HG03060 (cell line): Measurements from ENCODE around the gene TMEM129.
A peak's percentile ranks its signal among the peaks of the same experiment; 100 is the strongest.

ENCODE experiments used
- ATAC-seq: cut with Tn5 transposase; IDR thresholded peaks from one replicate; pipeline ENCODE4 v1.9.1; 2021; ENCODE audit warnings: low read depth, moderate number of reproducible peaks; ENCODE audit not compliant: unreplicated experiment

TMEM129 gene

GRCh38 chr4:1723131-1723801 is 2.1 kb upstream of the TMEM129 start:
- ATAC-seq: no peak

DNA sequence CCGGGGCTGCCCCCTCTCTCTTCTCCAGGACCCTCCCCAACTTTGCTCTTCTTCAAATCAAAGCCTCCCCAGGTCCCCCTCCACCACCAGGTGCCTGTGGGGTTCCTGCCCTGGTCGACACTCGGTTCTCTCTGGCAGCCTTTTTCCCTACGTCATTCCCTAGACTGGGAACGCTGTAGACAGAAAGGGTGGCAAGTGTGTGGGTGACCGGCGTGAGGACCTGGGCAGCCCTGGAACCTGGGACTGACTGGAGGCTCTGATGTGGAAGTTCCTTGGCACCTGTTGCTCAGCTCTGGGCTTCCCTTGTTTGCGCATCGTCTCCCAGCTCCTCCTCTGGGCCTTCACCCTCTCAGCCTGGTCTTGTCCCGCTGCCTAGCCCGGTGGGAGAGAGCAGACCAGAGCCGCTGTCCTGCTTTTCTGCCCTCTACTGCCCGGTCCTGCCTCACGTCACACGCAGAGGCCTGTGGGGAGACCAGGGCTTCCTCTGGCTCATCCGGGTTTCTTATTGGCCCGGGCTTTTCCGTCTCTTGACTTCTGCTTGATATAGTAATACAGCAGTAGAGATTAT is 1.5 kb upstream of the TMEM129 start:
- ATAC-seq: no peak

GRCh38 chr4:1721666-1722550 is 785 bp upstream of the TMEM129 start:
- no peak for ATAC-seq

DNA sequence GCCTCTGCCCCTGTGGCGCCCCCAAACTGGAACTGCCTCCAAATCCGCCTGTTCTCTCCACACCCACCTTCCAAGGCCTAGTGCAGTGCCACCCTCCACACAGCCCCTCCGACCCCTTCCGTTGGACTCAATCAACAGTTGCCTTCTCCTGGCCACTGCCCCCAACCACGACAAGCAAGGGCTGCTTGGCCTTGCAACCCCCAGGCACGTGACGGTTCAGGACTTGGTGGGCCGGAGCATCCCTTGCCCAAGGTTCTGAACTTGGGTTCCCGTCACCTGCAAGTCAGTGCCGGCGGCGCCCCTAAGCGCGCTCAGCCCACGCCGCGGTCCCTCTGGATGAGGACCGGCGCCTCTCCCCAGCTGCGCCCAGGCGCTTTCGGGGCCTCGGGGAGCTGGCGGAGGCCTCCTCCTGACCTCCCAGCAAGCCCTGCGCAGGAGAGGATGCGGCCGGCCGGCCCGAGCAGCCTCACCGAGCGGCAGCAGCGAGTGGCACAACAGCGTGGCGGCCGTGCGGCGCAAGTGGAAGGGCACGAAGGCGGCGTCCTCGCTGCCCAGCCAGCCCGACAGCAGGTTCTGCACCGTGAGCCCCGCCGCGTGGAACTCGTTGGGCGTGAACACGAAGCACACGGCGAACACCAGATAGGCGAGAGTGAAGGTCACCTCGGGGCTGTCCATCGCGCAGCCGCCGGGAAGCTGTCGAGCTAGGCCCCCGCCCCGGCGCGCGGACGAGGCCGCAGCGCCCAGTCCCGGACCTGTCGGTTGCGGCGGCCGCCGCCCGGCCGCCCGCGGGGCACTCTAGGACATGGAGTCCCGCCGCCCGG is 750 bp downstream of the TMEM129 start:
- no peak for ATAC-seq

- no peak for ATAC-seq
Observed at GRCh38 chr4:1718095-1718850, 2.9 kb downstream of the TMEM129 start.

GRCh38 chr4:1717129-1718094 is 3.7 kb downstream of the TMEM129 start:
- ATAC-seq: no peak

DNA sequence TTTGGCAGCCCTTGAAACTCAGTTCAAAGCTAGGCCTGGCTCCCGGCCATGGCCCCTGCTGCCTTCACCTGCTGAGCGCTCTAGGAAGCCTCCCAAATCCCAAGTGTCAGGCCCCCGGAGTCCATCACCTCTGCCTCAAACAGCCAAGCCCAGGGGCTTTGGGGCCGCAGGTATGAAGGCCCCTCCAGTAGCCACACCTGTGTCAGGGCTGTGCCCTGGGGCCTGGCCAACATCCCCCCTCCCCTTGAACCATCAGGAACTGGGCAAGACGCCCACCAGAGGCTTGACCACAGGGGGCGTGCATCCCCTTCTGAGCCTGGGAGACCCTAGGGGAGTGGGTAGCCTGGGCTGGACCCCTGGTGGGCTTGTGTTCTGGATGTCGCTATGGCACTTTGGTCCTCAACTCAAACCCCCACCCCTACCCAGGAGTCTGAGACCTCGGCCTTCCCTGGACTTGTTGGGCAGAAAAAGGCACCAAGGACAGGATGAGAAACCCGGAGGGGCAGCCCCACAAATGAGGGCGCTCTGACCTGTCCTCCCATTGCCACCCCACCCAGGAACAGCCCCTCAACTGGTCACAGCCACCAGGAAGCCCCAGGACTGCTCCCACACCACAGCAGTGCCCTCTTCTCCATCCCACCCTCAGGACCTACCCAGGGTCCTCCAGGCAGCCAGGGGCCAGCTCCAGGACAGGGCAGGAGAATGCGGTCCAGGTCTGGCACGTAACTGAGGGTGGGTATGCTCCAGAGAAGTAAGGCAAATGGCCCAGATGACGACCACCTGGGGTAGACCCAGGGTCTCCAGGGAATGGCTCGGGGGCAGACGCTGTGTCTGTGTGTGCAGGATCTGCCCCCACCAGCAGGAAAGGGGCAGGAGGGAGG is 4.8 kb downstream of the TMEM129 start:
- no peak for ATAC-seq

GRCh38 chr4:1715002-1715758 is 5.9 kb downstream of the TMEM129 start:
- no peak for ATAC-seq

DNA sequence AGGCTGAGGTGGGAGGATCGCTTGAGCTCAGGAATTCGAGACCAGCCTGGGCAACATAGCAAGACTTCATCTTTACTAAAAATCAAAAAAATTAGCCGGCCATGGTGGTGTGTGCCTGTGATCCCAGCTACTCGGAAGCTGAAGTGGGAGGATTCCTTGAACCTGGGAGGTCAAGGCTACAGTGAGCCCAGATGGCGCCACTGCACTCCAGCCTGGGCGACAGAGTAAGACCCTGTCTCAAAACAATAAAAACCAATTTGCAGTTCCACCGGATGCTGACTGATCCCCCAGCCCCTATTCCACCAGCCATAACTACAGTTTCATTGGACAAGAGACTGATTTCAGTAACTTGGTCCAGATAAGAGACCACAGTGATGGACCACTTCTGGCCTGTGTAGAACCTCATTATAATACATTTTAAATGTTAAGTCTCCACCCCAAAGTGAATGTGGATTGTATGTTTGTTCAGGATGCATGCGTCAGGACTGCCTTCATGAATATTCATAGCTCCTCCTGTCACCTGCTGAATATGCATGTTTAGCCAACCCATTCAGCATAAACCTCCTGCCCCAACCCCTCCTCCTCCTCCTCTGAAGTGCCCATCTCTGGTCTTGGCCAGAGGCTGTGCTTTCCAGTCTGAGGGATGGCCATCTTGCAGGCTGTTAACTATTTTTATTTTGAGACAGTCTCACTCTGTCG is 6.7 kb downstream of the TMEM129 start:
- no peak for ATAC-seq

GRCh38 chr4:1713003-1713851 is 7.9 kb downstream of the TMEM129 start:
- ATAC-seq: no peak

- ATAC-seq: peak; percentile 51
Observed at GRCh38 chr4:1712216-1713002, 8.7 kb downstream of the TMEM129 start, which contains the start of gene SLBP. SLBP (minus strand) TSS chr4:1712319; CDS start chr4:1712188, 131 bp downstream.

DNA sequence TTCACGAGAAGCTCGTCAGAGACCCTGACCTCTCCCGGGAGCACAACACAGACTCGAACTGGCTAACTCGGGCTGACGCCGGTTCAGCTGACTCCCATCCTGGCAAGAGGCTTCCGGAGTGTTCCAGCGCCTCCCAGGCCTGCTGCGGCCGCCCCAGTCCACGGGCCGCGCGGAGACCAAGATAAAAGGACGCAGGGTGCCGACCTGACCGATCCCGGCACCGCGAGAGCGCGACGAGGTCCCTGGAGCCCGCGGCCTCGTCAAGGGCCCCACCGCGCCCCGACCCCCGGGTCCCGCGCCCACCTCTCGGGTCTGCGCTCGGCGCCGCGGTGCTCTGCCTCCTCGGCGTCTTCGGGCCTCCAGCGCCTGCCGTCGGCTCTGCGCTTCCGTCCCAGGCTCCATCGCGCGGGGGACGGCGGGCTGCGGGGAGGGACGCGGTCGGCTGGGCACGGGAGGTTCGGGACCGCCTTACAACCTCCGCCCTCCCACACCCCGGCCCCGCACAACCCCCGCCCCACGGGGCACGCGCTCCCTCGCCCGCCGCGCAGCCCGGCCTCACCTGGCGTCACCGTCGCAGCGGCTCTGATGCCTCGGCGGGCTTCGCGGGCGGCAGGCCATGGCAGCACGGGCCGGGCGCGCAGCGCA is 9.4 kb downstream of the TMEM129 start:
- ATAC-seq: no peak

DNA sequence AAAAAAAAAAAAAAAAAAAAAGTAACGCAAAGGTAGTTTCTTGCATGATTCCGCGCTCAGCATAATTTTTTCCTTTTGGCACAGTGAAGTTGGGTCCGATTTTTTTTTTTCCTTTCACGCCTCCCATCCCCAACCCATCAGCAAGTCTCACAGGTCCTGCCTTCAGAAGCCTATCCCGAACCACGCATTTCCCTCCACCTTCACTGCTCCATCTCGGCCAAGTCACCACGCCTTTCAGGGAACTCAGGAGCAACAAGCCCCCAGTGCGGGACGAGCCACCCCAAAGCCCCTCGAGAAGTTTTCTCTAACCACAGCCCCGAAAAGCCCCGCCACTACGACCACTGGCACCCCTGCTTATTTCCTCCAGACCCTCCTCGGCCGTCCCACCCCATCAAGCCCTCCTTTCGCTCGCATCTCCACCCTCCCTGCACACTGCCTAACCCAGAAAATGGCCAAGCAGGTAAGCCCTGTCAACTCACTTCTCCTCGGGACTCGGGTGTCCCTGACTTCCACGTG is 10.0 kb downstream of the TMEM129 start:
- no peak for ATAC-seq

- no peak for ATAC-seq
Observed at GRCh38 chr4:1708581-1708980, 12.5 kb downstream of the TMEM129 start.
